Psoas muscle (tissue), 8 donors: Measurements from ENCODE around the gene PRSS38. TPM values are rescaled to one million over a fixed set of nuclear protein-coding genes. Genes with fewer than 3 reads are reported as not detected.

Source experiments
- ATAC-seq, 4 donors: fragments of 200-7000 bp; cut with Tn5 transposase; one replicate each; pipeline ENCODE4 v1.9.1; 2020; ENCODE audit warnings: moderate library complexity in 3 of 4, mild to moderate bottlenecking in 2 of 4
- DNase-seq, 2 donors: peaks; one replicate each; pipeline ENCODE4 v3.0.0-alpha.2; 2020
- H3K27ac ChIP-seq: fragments of 200-600 bp; one replicate; pipeline ENCODE4 v1.8.0; 2022
- H3K27me3 ChIP-seq, 3 donors: fragments of 200-600 bp in 1 of 3; one replicate each; pipeline versions ENCODE4 v1.6.1 to v1.8.0; 2013 to 2022; ENCODE audit warnings: low read length in 2 of 3, mild to moderate bottlenecking in 2 of 3, moderate library complexity in 1 of 3; ENCODE audit not compliant: insufficient read depth in 3 of 3
- H3K36me3 ChIP-seq, 2 donors: fragments of 200-600 bp in 1 of 2; one replicate each; pipeline versions ENCODE4 v1.6.1 to v1.8.0; 2013 to 2022; ENCODE audit warnings: low read depth in 1 of 2, mild to moderate bottlenecking in 1 of 2, moderate library complexity in 1 of 2; ENCODE audit not compliant: insufficient read depth in 1 of 2
- H3K4me1 ChIP-seq: fragments of 200-600 bp; one replicate; pipeline ENCODE4 v1.8.0; 2022
- H3K4me3 ChIP-seq: fragments of 200-600 bp; one replicate; pipeline ENCODE4 v1.8.0; 2022; ENCODE audit warnings: mild to moderate bottlenecking
- H3K9me3 ChIP-seq: fragments of 200-600 bp; one replicate; pipeline ENCODE4 v1.8.0; 2022
- CTCF ChIP-seq: fragments of 200-600 bp; IDR thresholded peaks from one replicate; pipeline ENCODE4 v1.8.0; 2022; ENCODE audit warnings: antibody characterized with exemption
- WGBS, 3 donors: extraction: QIAGEN DNeasy Blood & Tissue Kit; methylation state at CpG; one replicate each; pipeline versions ENCODE4 v1.1.6 to v1.1.7; 2013; 5-methylcytosine and 5-hydroxymethylcytosine counted together
- intact Hi-C, 2 donors: fragments of 100-400 bp; cut with DNase I; formaldehyde crosslinking; loops; one replicate each; pipeline versions ENCODE4 v1.11.0 to v1.14.2; 2022
- polyA plus RNA-seq, 3 donors: library from polyadenylated mRNA; stranded (reverse); fragments of 200-250 nt; gene quantifications; one replicate each; pipeline ENCODE4 v1.2.3, GENCODE V29; 2013
- total RNA-seq, 4 donors: library from RNA; stranded (reverse); fragmentation: NEBNext Ultra II Directional in 2 of 4; extraction: Animal tissue kit (Norgen Biotek cat#: 25700) in 2 of 4; gene quantifications; one replicate each; pipeline versions ENCODE4 v1.2.1 to v1.2.4, GENCODE V29; 2021 to 2023
- donor health status: healthy with polysubstance abuse.
- donor health status: DM: no; HTN: no; CAD: no; lungs with moderate emphysema.
- donor health status: Bipolar disorder and iron deficiency.
- donor health status: healthy.
- donor health status: DM: yes; HTN: yes; CAD: no.
- donor health status: DM: no; HTN: no; CAD: no.
- donor health status: DM: no; HTN: no; CAD: no.
- donor health status: DM: yes; HTN: yes; CAD: no.

PRSS38 gene
- total and polyA plus RNA-seq, 7 donors, result not detected

- no peaks in the 10 kb centered on the region for H3K27me3 ChIP-seq
- H3K9me3 ChIP-seq, result no peaks in the 10 kb centered on the region
- H3K27ac ChIP-seq, result no peak overlapping the region
- intact Hi-C loops, result no loop called here
- DNase-seq, result peak in 1 of 2 donors; percentile 34
- H3K4me1 ChIP-seq, result no peaks in the 10 kb centered on the region
- 95 to 97% (median 95%) methylated on average over 4 of the region's 4 CpGs for WGBS, 3 donors
- no peak overlapping the region for H3K4me3 ChIP-seq
- ATAC-seq, result no peak
- H3K36me3 ChIP-seq, result peaks cover 0 to 18% of the 10 kb centered on the region in 2 donors
- no peak for TF ChIP-seq CTCF
These were observed 37.8 kb upstream of the PRSS38 start for GRCh38 chr1:227777646-227778045.

GRCh38 chr1:227778401-227778947 is 37.0 kb upstream of the PRSS38 start:
- Histone ChIP-seq H3K27me3 (no peaks in the 10 kb centered on the region), H3K27ac (no peak overlapping the region), H3K4me3 (no peak overlapping the region), H3K9me3 (no peaks in the 10 kb centered on the region), H3K36me3 (peaks cover 0 to 18% of the 10 kb centered on the region in 2 donors), H3K4me1 (no peaks in the 10 kb centered on the region)
- DNase-seq (peak; percentile 21 to 42), ATAC-seq (peak in 3 of 4 donors; percentile 37 to 67 (median 48))
- intact Hi-C loops, result no loop called here
- 65 to 77% (median 74%) methylated on average over 8 of the region's 8 CpGs for WGBS, 3 donors
- TF ChIP-seq CTCF, result no peak

GRCh38 chr1:227779021-227779441 is 36.4 kb upstream of the PRSS38 start:
- DNase-seq (no peak), ATAC-seq (peak in 2 of 4 donors; percentile 8 to 11)
- TF ChIP-seq CTCF, result no peak
- 70 to 82% (median 77%) methylated on average over 10 of the region's 10 CpGs for WGBS, 3 donors
- Histone ChIP-seq H3K4me1 (no peaks in the 10 kb centered on the region), H3K9me3 (no peaks in the 10 kb centered on the region), H3K27ac (no peak overlapping the region), H3K4me3 (no peak overlapping the region), H3K36me3 (peaks cover 0 to 18% of the 10 kb centered on the region in 2 donors), H3K27me3 (no peaks in the 10 kb centered on the region)
- intact Hi-C loops, result no loop called here

- no peak for TF ChIP-seq CTCF
- H3K27ac ChIP-seq, result no peak overlapping the region
- ATAC-seq (no peak), DNase-seq (no peak)
- H3K27me3 ChIP-seq, result no peaks in the 10 kb centered on the region
- intact Hi-C loops, result no loop called here
- H3K36me3 ChIP-seq, result peaks cover 0 to 13% of the 10 kb centered on the region in 2 donors
- no peak overlapping the region for H3K4me3 ChIP-seq
- WGBS, 3 donors, result 85 to 96% (median 95%) methylated on average over 7 of the region's 7 CpGs
- no peaks in the 10 kb centered on the region for H3K4me1 ChIP-seq
- H3K9me3 ChIP-seq, result no peaks in the 10 kb centered on the region
These were observed 35.8 kb upstream of the PRSS38 start for GRCh38 chr1:227779685-227780084.
